Brain pericyte (primary cell): ENCODE measurements around the gene CCDC86.

Source experiments
- DNase-seq: peaks from one replicate; pipeline ENCODE4 v3.0.0-alpha.2; 2012; ENCODE audit warnings: low read depth, low spot score

Gene CCDC86

GRCh38 chr11:60891103-60891741 is 49.3 kb downstream of the CCDC86 start:
- DNase-seq = no peak

GRCh38 chr11:60895687-60896086 is 53.8 kb downstream of the CCDC86 start:
- no peak for DNase-seq

- DNase-seq = no peak
Measured at GRCh38 chr11:60897496-60897895, 55.6 kb downstream of the CCDC86 start.

- no peak for DNase-seq
Measured at GRCh38 chr11:60899046-60899936, 57.4 kb downstream of the CCDC86 start.

- DNase-seq = no peak
Measured at GRCh38 chr11:60899977-60900376, 58.1 kb downstream of the CCDC86 start.
